Right lobe of liver (tissue), 6 donors: ENCODE measurements around the gene SOD1. TPM values are rescaled to one million over a fixed set of nuclear protein-coding genes. Genes with fewer than 3 reads are reported as not detected.

Experiments used
- ATAC-seq, 4 donors: fragments of 200-7000 bp; cut with Tn5 transposase; one replicate each; pipeline ENCODE4 v1.9.1; 2020; ENCODE audit warnings: mild to moderate bottlenecking in 4 of 4, moderate library complexity in 4 of 4
- DNase-seq, 3 donors: peaks; one replicate each; pipeline ENCODE4 v3.0.0-alpha.2; 2020
- H3K27ac ChIP-seq, 3 donors: fragments of 200-600 bp; one replicate each; pipeline ENCODE4 v1.8.0; 2022
- H3K27me3 ChIP-seq, 2 donors: fragments of 200-600 bp; one replicate each; pipeline ENCODE4 v1.8.0; 2022
- H3K36me3 ChIP-seq, 4 donors: fragments of 200-600 bp; sonication (generic) in 1 of 4; one replicate each; pipeline versions ENCODE4 v1.5.1 to v1.8.0; 2017 to 2022; ENCODE audit warnings: control low read depth in 1 of 4
- H3K4me1 ChIP-seq, 4 donors: fragments of 200-600 bp; sonication (generic) in 1 of 4; one replicate each; pipeline versions ENCODE4 v1.5.1 to v1.8.0; 2017 to 2022; ENCODE audit warnings: control low read depth in 1 of 4
- H3K4me3 ChIP-seq, 3 donors: fragments of 200-600 bp; one replicate each; pipeline ENCODE4 v1.8.0; 2022
- H3K9me3 ChIP-seq, 4 donors: fragments of 200-600 bp; sonication (generic) in 1 of 4; one replicate each; pipeline versions ENCODE4 v1.5.1 to v1.8.0; 2017 to 2022; ENCODE audit warnings: control low read depth in 1 of 4
- POLR2A ChIP-seq: fragments of 450-650 bp; IDR thresholded peaks from one replicate; pipeline ENCODE4 v1.6.1; 2017; ENCODE audit warnings: antibody characterized with exemption, mild to moderate bottlenecking
- WGBS: methylation state at CpG from one replicate; pipeline ENCODE4 v1.1.6; 2018; ENCODE audit warnings: low coverage, low lambda C conversion rate; ENCODE audit not compliant: insufficient coverage; ENCODE audit errors: missing lambda C conversion rate; 5-methylcytosine and 5-hydroxymethylcytosine counted together
- intact Hi-C, 2 donors: fragments of 100-400 bp; cut with DNase I; formaldehyde crosslinking; loops; one replicate each; pipeline versions ENCODE4 v1.11.2 to v1.14.1; 2022
- total RNA-seq, 6 experiments: library from RNA; depleted of rRNA in 2 of 6; stranded (reverse); fragments of >200 nt in 2 of 6; fragmentation: NEBNext Ultra II Directional in 3 of 6; extraction: Animal tissue kit (Norgen Biotek cat#: 25700) in 3 of 6; gene quantifications; one replicate each; pipeline versions ENCODE4 v1.1.0 to v1.2.4, GENCODE V29; 2016 to 2023
- TF ChIP-seq, protein P1 (sequence below), 4 donors: fragments of 200-600 bp in 3 of 4; fragments of 450-650 bp in 1 of 4; IDR thresholded peaks; one replicate each; pipeline versions ENCODE4 v1.5.1 to v1.8.0; 2016 to 2022; ENCODE audit warnings: antibody characterized with exemption in 4 of 4, mild to moderate bottlenecking in 2 of 4
- donor health status: DM: no; HTN: yes; CAD: no.
- donor health status: DM: no; HTN: no; CAD: no.
- donor health status: DM: no; HTN: no; CAD: no.
- donor health status: DM: no; HTN: yes; CAD: no.
- donor health status: DM: no; HTN: yes; CAD: no.

The SOD1 gene
- total RNA-seq, 6 experiments from 2014 or later = 398 to 1,176 (median 518) TPM

DNA sequence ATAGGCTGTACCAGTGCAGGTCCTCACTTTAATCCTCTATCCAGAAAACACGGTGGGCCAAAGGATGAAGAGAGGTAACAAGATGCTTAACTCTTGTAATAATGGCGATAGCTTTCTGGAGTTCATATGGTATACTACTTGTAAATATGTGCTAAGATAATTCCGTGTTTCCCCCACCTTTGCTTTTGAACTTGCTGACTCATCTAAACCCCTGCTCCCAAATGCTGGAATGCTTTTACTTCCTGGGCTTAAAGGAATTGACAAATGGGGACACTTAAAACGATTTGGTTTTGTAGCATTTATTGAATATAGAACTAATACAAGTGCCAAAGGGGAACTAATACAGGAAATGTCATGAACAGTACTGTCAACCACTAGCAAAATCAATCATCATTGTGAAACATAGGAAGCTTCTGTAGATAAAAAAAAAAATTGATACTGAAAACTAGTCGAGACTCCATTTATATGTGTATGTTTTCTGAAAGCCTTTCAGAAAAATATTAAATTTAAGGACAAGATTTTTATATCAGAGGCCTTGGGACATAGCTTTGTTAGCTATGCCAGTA is 7.0 kb downstream of the SOD1 start:
- no peaks in the 10 kb centered on the region for H3K27me3 ChIP-seq
- TF ChIP-seq POLR2A = no peak
- TF ChIP-seq, protein P1, sequence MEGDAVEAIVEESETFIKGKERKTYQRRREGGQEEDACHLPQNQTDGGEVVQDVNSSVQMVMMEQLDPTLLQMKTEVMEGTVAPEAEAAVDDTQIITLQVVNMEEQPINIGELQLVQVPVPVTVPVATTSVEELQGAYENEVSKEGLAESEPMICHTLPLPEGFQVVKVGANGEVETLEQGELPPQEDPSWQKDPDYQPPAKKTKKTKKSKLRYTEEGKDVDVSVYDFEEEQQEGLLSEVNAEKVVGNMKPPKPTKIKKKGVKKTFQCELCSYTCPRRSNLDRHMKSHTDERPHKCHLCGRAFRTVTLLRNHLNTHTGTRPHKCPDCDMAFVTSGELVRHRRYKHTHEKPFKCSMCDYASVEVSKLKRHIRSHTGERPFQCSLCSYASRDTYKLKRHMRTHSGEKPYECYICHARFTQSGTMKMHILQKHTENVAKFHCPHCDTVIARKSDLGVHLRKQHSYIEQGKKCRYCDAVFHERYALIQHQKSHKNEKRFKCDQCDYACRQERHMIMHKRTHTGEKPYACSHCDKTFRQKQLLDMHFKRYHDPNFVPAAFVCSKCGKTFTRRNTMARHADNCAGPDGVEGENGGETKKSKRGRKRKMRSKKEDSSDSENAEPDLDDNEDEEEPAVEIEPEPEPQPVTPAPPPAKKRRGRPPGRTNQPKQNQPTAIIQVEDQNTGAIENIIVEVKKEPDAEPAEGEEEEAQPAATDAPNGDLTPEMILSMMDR (IDR thresholded peaks at IDR 0.05) = no peak
- ATAC-seq (no peak), DNase-seq (no peak)
- H3K4me1 ChIP-seq = peaks cover 0 to 32% (median 7%) of the 10 kb centered on the region in 4 donors
- no peak overlapping the region for H3K4me3 ChIP-seq
- WGBS = 37% methylated on average over 5 of the region's 5 CpGs
- H3K27ac ChIP-seq = no peak overlapping the region
- H3K36me3 ChIP-seq = peaks cover 5 to 69% (median 30%) of the 10 kb centered on the region in 4 donors
- intact Hi-C loops = loop anchor here in 1 of 2 donors (10.0 kb wide), 1 partner anchor 58 kb away; no protein-coding TSS in a partner anchor
- no peaks in the 10 kb centered on the region for H3K9me3 ChIP-seq

DNA sequence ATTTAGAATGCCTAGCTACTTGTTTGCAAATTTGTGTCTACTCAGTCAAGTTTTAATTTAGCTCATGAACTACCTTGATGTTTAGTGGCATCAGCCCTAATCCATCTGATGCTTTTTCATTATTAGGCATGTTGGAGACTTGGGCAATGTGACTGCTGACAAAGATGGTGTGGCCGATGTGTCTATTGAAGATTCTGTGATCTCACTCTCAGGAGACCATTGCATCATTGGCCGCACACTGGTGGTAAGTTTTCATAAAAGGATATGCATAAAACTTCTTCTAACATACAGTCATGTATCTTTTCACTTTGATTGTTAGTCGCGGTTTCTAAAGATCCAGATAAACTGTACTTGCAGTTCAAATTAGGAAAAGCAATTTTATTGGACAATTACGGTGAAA is 7.6 kb downstream of the SOD1 start:
- TF ChIP-seq POLR2A = no peak
- TF ChIP-seq, protein P1 (IDR thresholded peaks at IDR 0.05) = no peak
- Histone ChIP-seq H3K9me3 (no peaks in the 10 kb centered on the region), H3K27ac (no peak overlapping the region), H3K27me3 (no peaks in the 10 kb centered on the region), H3K4me3 (no peak overlapping the region), H3K36me3 (peaks cover 5 to 69% (median 31%) of the 10 kb centered on the region in 4 donors), H3K4me1 (peaks cover 0 to 32% (median 7%) of the 10 kb centered on the region in 4 donors)
- 73% methylated on average over 5 of the region's 5 CpGs for WGBS
- DNase-seq (no peak), ATAC-seq (no peak)
- intact Hi-C loops = loop anchor here in 1 of 2 donors (10.0 kb wide), 1 partner anchor 58 kb away; no protein-coding TSS in a partner anchor

DNA sequence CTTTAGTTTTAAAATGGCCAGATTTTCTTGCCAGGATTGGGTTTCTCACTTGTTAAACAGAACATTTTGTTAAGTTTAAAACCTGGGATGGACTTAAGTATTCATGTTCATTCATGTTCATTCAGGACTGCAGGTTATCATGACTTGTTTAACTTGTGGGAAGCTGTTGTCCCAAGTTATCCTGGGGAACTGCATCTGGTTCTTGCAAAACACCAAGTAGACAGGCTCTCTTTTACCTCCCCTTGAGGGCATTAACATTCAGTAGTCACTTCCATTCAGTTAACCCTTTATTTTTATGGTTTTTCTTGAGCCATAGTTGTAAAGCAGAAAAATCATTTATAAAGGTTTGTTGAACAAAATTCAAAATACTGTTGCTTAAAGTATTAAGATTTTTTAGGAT is 8.1 kb downstream of the SOD1 start:
- intact Hi-C loops = loop anchor here in 1 of 2 donors (10.0 kb wide), 1 partner anchor 57 kb away; no protein-coding TSS in a partner anchor
- TF ChIP-seq, protein P1 (IDR thresholded peaks at IDR 0.05) = no peak
- no peak for TF ChIP-seq POLR2A
- Histone ChIP-seq H3K36me3 (peaks cover 5 to 69% (median 31%) of the 10 kb centered on the region in 4 donors), H3K27me3 (no peaks in the 10 kb centered on the region), H3K4me3 (no peak overlapping the region), H3K9me3 (no peaks in the 10 kb centered on the region), H3K27ac (no peak overlapping the region), H3K4me1 (peaks cover 0 to 32% (median 7%) of the 10 kb centered on the region in 4 donors)
- DNase-seq (no peak), ATAC-seq (no peak)

DNA sequence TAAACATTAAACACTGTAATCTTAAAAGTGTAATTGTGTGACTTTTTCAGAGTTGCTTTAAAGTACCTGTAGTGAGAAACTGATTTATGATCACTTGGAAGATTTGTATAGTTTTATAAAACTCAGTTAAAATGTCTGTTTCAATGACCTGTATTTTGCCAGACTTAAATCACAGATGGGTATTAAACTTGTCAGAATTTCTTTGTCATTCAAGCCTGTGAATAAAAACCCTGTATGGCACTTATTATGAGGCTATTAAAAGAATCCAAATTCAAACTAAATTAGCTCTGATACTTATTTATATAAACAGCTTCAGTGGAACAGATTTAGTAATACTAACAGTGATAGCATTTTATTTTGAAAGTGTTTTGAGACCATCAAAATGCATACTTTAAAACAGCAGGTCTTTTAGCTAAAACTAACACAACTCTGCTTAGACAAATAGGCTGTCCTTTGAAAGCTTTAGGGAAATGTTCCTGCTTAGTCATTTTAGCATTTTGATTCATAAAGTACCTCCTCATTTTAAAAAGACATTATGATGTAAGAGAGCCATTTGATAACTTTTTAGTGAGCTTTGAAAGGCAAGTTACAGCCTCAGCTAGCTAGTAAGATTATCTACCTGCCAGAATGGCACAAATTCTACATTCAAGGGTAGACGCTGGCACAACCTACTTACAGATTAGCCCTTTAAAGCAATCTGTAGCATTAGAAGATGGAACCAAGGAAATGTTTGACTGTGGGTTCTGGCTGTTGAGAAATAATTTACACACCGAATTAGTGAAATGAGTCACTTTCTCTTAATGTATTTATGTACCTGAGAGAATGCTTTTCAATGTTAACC is 9.4 kb downstream of the SOD1 start:
- intact Hi-C loops = loop anchor here in 1 of 2 donors (10.0 kb wide), 1 partner anchor 56 kb away; no protein-coding TSS in a partner anchor
- ATAC-seq (no peak), DNase-seq (no peak)
- WGBS = 63% methylated on average over 2 of the region's 2 CpGs
- no peak overlapping the region for H3K27ac ChIP-seq
- no peak overlapping the region for H3K4me3 ChIP-seq
- no peak for TF ChIP-seq POLR2A
- TF ChIP-seq, protein P1 (IDR thresholded peaks at IDR 0.05) = no peak
- peaks cover 0 to 22% (median 2%) of the 10 kb centered on the region in 4 donors for H3K4me1 ChIP-seq
- no peaks in the 10 kb centered on the region for H3K9me3 ChIP-seq
- H3K27me3 ChIP-seq = no peaks in the 10 kb centered on the region
- peaks cover 5 to 63% (median 29%) of the 10 kb centered on the region in 4 donors for H3K36me3 ChIP-seq
